Breast epithelium (tissue), 3 donors: Measurements from ENCODE around the gene RAB14.

ENCODE experiments used
- CTCF ChIP-seq, 3 donors: fragments of 450-650 bp; IDR thresholded peaks; one replicate each; pipeline ENCODE4 v1.5.1; 2016 to 2017; ENCODE audit warnings: antibody characterized with exemption in 3 of 3, mild to moderate bottlenecking in 3 of 3, moderate library complexity in 3 of 3
- POLR2A ChIP-seq: fragments of 450-650 bp; IDR thresholded peaks from one replicate; pipeline ENCODE4 v1.6.1; 2016; ENCODE audit warnings: antibody characterized with exemption, mild to moderate bottlenecking, moderate library complexity
- POLR2AphosphoS5 ChIP-seq, 3 donors: sonication (generic); formaldehyde crosslinking; IDR thresholded peaks; one replicate each; pipeline ENCODE4 v1.6.1; 2017; ENCODE audit warnings: antibody characterized with exemption in 3 of 3

GRCh38 chr9:121199921-121200320 is 1.7 kb downstream of the RAB14 start:
- TF ChIP-seq POLR2A (no peak), CTCF (IDR thresholded peaks at IDR 0.05) (no peak), POLR2AphosphoS5 (IDR thresholded peaks at IDR 0.05) (no peak)
